HepG2 (cell line): Measurements from ENCODE around the gene KRT7. TPM values are rescaled to one million over a fixed set of nuclear protein-coding genes. Genes with fewer than 3 reads are reported as not detected.

Experiments
- ATAC-seq: fragments of 200-7000 bp; cut with Tn5 transposase; 3 replicates; pipeline ENCODE4 v1.9.1; 2020; ENCODE audit warnings: mild to moderate bottlenecking, moderate library complexity
- BruUV-seq: library from RNA; stranded (reverse); fragments of 400-500 nt; replicated peaks from 2 replicates; lab custom pipeline; 2021; lab: Mats Ljungman, UMichigan
- CTCF ChIA-PET: fragments of 300-600 bp; formaldehyde crosslinking; extraction: SDS; loops from one replicate; lab custom pipeline; 2021; ENCODE audit warnings: low total read pairs, inconsistent platforms, low intra/inter-chr PET ratio; lab: Yijun Ruan, JAX
- POLR2A ChIA-PET: fragments of 350-600 bp; sonication (Branson Sonifier 250); formaldehyde crosslinking; loops from one replicate; lab custom pipeline; 2020; ENCODE audit warnings: antibody characterized with exemption, inconsistent platforms; lab: Yijun Ruan, JAX
- DNase-seq: peaks from one replicate; pipeline ENCODE4 v3.0.0-alpha.2; 2015; ENCODE audit warnings: low spot score
- FAIRE-seq: peaks from 3 replicates; lab custom pipeline; 2011; peaks lifted over from hg19 to GRCh38; lab: Jason Lieb, UNC
- H2AFZ ChIP-seq: one replicate; pipeline ENCODE4 v1.6.1; 2011; ENCODE audit warnings: low read length, inconsistent platforms
- H3K27ac ChIP-seq: fragments of 300-600 bp; 3 replicates; pipeline ENCODE4 v1.8.0; 2011; ENCODE audit warnings: mixed run types, mild to moderate bottlenecking, mixed read lengths, low read length, inconsistent platforms; ENCODE audit not compliant: insufficient read depth; ENCODE audit errors: extremely low read length
- H3K27me3 ChIP-seq, 2 experiments: fragments of 200-600 bp in 1 of 2; 2 replicates in 1 of 2; 3 replicates in 1 of 2; pipeline versions ENCODE4 v1.6.0 to v1.8.0; 2011; ENCODE audit warnings: low read length in 2 of 2, mild to moderate bottlenecking in 2 of 2, moderate library complexity in 2 of 2, inconsistent platforms in 1 of 2; ENCODE audit not compliant: insufficient read depth in 2 of 2, control insufficient read depth in 1 of 2
- H3K36me3 ChIP-seq, 2 experiments: fragments of 200-600 bp in 1 of 2; replicated peaks in 1 of 2; 2 replicates in 1 of 2; 3 replicates in 1 of 2; pipeline versions ENCODE4 v1.5.1 to v1.8.0; 2011; ENCODE audit warnings: low read length in 2 of 2, inconsistent platforms in 1 of 2; ENCODE audit not compliant: insufficient read depth in 2 of 2, control insufficient read depth in 1 of 2
- H3K4me1 ChIP-seq: 2 replicates; pipeline ENCODE4 v1.5.1; 2012; ENCODE audit warnings: low read length, inconsistent platforms; ENCODE audit not compliant: insufficient read depth
- H3K4me2 ChIP-seq: 2 replicates; pipeline ENCODE4 v1.6.0; 2011; ENCODE audit warnings: low read depth, low read length, inconsistent platforms
- H3K4me3 ChIP-seq, 3 experiments: fragments of 200-600 bp in 1 of 3; sonication (generic), shearing (Covaris generic) in 1 of 3; replicated peaks in 1 of 3; 2 replicates each; pipeline ENCODE4 v1.5.1; 2011 to 2016; ENCODE audit warnings: low read length in 3 of 3, inconsistent platforms in 2 of 3, low read depth in 2 of 3, mild to moderate bottlenecking in 2 of 3, control low read depth in 1 of 3, mixed read lengths in 1 of 3; ENCODE audit not compliant: insufficient read depth in 1 of 3
- H3K79me2 ChIP-seq: one replicate; pipeline ENCODE4 v1.6.1; 2011; ENCODE audit warnings: low read length, inconsistent platforms; ENCODE audit not compliant: insufficient read depth
- H3K9ac ChIP-seq: 2 replicates; pipeline ENCODE4 v1.6.0; 2011; ENCODE audit warnings: mild to moderate bottlenecking, low read depth, low read length, inconsistent platforms; ENCODE audit not compliant: insufficient read depth
- H3K9me3 ChIP-seq: 2 replicates; pipeline ENCODE4 v1.5.1; 2012; ENCODE audit warnings: mild to moderate bottlenecking, low read length
- H4K20me1 ChIP-seq: 2 replicates; pipeline ENCODE4 v1.6.0; 2011; ENCODE audit warnings: inconsistent platforms, mild to moderate bottlenecking, low read length, moderate library complexity; ENCODE audit not compliant: insufficient read depth
- AHR ChIP-seq: IDR thresholded peaks from 2 replicates; pipeline ENCODE4 v1.6.1; 2018; ENCODE audit warnings: missing genetic modification reagents, missing compliant biosample characterization
- DDIT3 ChIP-seq: sonication (generic); formaldehyde crosslinking; IDR thresholded peaks from 2 replicates; pipeline ENCODE4 v1.4.0; 2020; ENCODE audit warnings: mild to moderate bottlenecking, missing genetic modification reagents
- HIC2 ChIP-seq: sonication (generic); formaldehyde crosslinking; IDR thresholded peaks from 2 replicates; pipeline ENCODE4 v1.9.0; 2022; ENCODE audit warnings: low read depth, missing genetic modification reagents
- HMG20B ChIP-seq: conservative IDR thresholded peaks from 2 replicates; pipeline ENCODE4 v1.6.1; 2016; ENCODE audit warnings: missing genetic modification reagents, missing compliant biosample characterization
- LBX2 ChIP-seq: sonication (generic); formaldehyde crosslinking; IDR thresholded peaks from 2 replicates; pipeline ENCODE4 v1.5.0; 2020; ENCODE audit warnings: missing genetic modification reagents, mild to moderate bottlenecking, borderline replicate concordance
- RFXAP ChIP-seq: sonication (generic); formaldehyde crosslinking; IDR thresholded peaks from 2 replicates; pipeline ENCODE4 v1.4.0; 2020; ENCODE audit warnings: missing genetic modification reagents, borderline replicate concordance
- ZBTB1 ChIP-seq: sonication (generic); formaldehyde crosslinking; IDR thresholded peaks from 2 replicates; pipeline ENCODE4 v1.4.0; 2020; ENCODE audit warnings: missing genetic modification reagents, borderline replicate concordance
- ZEB1 ChIP-seq: IDR thresholded peaks from 2 replicates; pipeline ENCODE4 v1.6.1; 2012; ENCODE audit warnings: mild to moderate bottlenecking, low read depth, inconsistent platforms; ENCODE audit not compliant: insufficient replicate concordance
- ZNF33A ChIP-seq: sonication (generic); formaldehyde crosslinking; IDR thresholded peaks from 2 replicates; pipeline ENCODE4 v1.5.1; 2020; ENCODE audit warnings: missing genetic modification reagents, mild to moderate bottlenecking, moderate library complexity, borderline replicate concordance
- ZNF549 ChIP-seq: sonication (generic); formaldehyde crosslinking; IDR thresholded peaks from 2 replicates; pipeline ENCODE4 v1.5.0; 2020; ENCODE audit warnings: missing genetic modification reagents
- ZNF639 ChIP-seq: conservative IDR thresholded peaks from 2 replicates; pipeline ENCODE4 v1.6.1; 2018; ENCODE audit warnings: missing genetic modification reagents
- ZNF652 ChIP-seq: IDR thresholded peaks from 2 replicates; pipeline ENCODE4 v1.6.1; 2016; ENCODE audit warnings: low read depth, borderline replicate concordance
- WGBS: methylation state at CpG from one replicate; pipeline ENCODE4 v1.1.6; 2017; ENCODE audit warnings: low lambda C conversion rate; 5-methylcytosine and 5-hydroxymethylcytosine counted together
- in situ Hi-C: cut with HindIII; loops from 2 replicates; pipeline ENCODE4 v1.10.0; 2017; ENCODE audit warnings: low pct_unique_long_range_greater_than_20kb; ENCODE audit not compliant: extremely low pct_ligation_motif_present
- intact Hi-C: fragments of 100-400 bp; cut with micrococcal nuclease; formaldehyde crosslinking; loops from one replicate; pipeline ENCODE4 v1.10.0; 2022; ENCODE audit not compliant: unreplicated experiment
- polyA plus RNA-seq, 8 experiments: library from polyadenylated mRNA; depleted of rRNA in 3 of 8; stranded (reverse) in 7 of 8; unstranded in 1 of 8; fragments of >200 nt; fragmentation: Illumina TruSeq in 4 of 8; extraction: Trizol in 4 of 8; gene quantifications; 2 replicates each; pipeline versions ENCODE4 v1.2.1 to v1.2.3, GENCODE V29; 2011 to 2016; ENCODE audit warnings: low read depth in 4 of 8, missing spikeins in 1 of 8, mixed read lengths in 1 of 8; ENCODE audit not compliant: insufficient read depth in 1 of 8
- total RNA-seq, 5 experiments: library from RNA; depleted of rRNA; stranded (reverse); fragments of >200 nt; fragmentation: Illumina TruSeq; extraction: Trizol; gene quantifications; 2 replicates each; pipeline ENCODE4 v1.2.3, GENCODE V29; 2016; ENCODE audit warnings: low read depth in 1 of 5

KRT7 gene
- total and polyA plus RNA-seq, 2 of the 13 experiments (the other 11 are each of a cell fraction or from before 2014, with no cell fraction given) = 0.83 TPM; not detected in 1

GRCh38 chr12:52222692-52223091 is 10.4 kb upstream of the KRT7 start (continued):
- TF ChIP-seq ZNF549 (CRISPR knock-in tag) (no peak), ZNF652 (CRISPR knock-in tag) (no peak)

GRCh38 chr12:52223406-52224039 is 9.5 kb upstream of the KRT7 start:
- Histone ChIP-seq H3K4me3 (no peak overlapping the region), H3K36me3 (no peaks in the 10 kb centered on the region), H3K27me3 (peaks cover 0 to 6% of the 10 kb centered on the region in 2 experiments; a peak in 2 of 5 replicates), H3K79me2 (no peaks in the 10 kb centered on the region), H3K9ac (no peak overlapping the region), H3K4me1 (peaks cover 5% of the 10 kb centered on the region; the same call in 1 of the 2 replicates)
- intact Hi-C loops = no loop called here
- BruUV-seq = no TSS peak
- no peak for DNase-seq
- TF ChIP-seq HMG20B (CRISPR knock-in tag) (no peak), LBX2 (CRISPR knock-in tag) (no peak), AHR (CRISPR knock-in tag) (no peak), ZNF33A (no peak), ZBTB1 (no peak), ZNF639 (no peak), HIC2 (CRISPR knock-in tag) (no peak), ZEB1 (no peak), RFXAP (no peak), DDIT3 (CRISPR knock-in tag) (no peak)
- TF ChIP-seq, all 625 proteins: peak for 0
- CTCF ChIA-PET = no interaction called here
- FAIRE-seq = no peak
- Histone ChIP-seq H3K9me3 (no peaks in the 10 kb centered on the region), H3K4me2 (no peak overlapping the region), H4K20me1 (no peaks in the 10 kb centered on the region), H2AFZ (no peak overlapping the region), H3K27ac (no peak overlapping the region)
- WGBS = 28% methylated on average over 5 of the region's 5 CpGs
- POLR2A ChIA-PET = no interaction called here
- in situ Hi-C loops = no loop called here
- no peak for ATAC-seq
